GM18951 (cell line): ENCODE data around the gene GRIN3B.

ENCODE experiments used
- POLR2A ChIP-seq: IDR thresholded peaks from 4 replicates; pipeline ENCODE4 v1.6.1; 2011; ENCODE audit warnings: mild to moderate bottlenecking; ENCODE audit not compliant: insufficient read length, insufficient read depth; ENCODE audit errors: extremely low read depth
- in situ Hi-C: fragments of 300-500 bp; cut with MboI; formaldehyde crosslinking; loops from one replicate; pipeline ENCODE4 v1.12.0; 2022; ENCODE audit warnings: low sequenced_read_pairs, mixed read lengths, inconsistent platforms; ENCODE audit not compliant: unreplicated experiment

The GRIN3B gene

GRCh38 chr19:1010586-1011510, 10.6 kb downstream of the GRIN3B start:
- no peak for TF ChIP-seq POLR2A
- in situ Hi-C loops: no loop called here

- no peak for TF ChIP-seq POLR2A
- in situ Hi-C loops: no loop called here
Measured at GRCh38 chr19:1011831-1012333, 11.7 kb downstream of the GRIN3B start.

GRCh38 chr19:1012334-1012733, 12.1 kb downstream of the GRIN3B start:
- in situ Hi-C loops: no loop called here
- no peak for TF ChIP-seq POLR2A

GRCh38 chr19:1013218-1013617, 13.0 kb downstream of the GRIN3B start:
- no peak for TF ChIP-seq POLR2A
- in situ Hi-C loops: no loop called here

- in situ Hi-C loops: no loop called here
- TF ChIP-seq POLR2A: no peak
Measured at GRCh38 chr19:1014161-1015060, 14.2 kb downstream of the GRIN3B start.

GRCh38 chr19:1015061-1015781, 15.0 kb downstream of the GRIN3B start:
- no peak for TF ChIP-seq POLR2A
- in situ Hi-C loops: no loop called here

- in situ Hi-C loops: no loop called here
- no peak for TF ChIP-seq POLR2A
Measured at GRCh38 chr19:1015782-1016646, 15.8 kb downstream of the GRIN3B start.

GRCh38 chr19:1016647-1017114, 16.5 kb downstream of the GRIN3B start:
- no peak for TF ChIP-seq POLR2A
- in situ Hi-C loops: no loop called here

GRCh38 chr19:1017115-1017905, 17.1 kb downstream of the GRIN3B start:
- TF ChIP-seq POLR2A: no peak
- in situ Hi-C loops: no loop called here

- in situ Hi-C loops: no loop called here
- TF ChIP-seq POLR2A: no peak
Measured at GRCh38 chr19:1017906-1018305, 17.7 kb downstream of the GRIN3B start.

- TF ChIP-seq POLR2A: no peak
- in situ Hi-C loops: no loop called here
Measured at GRCh38 chr19:1018393-1018792, 18.2 kb downstream of the GRIN3B start.

GRCh38 chr19:1018932-1019615, 18.9 kb downstream of the GRIN3B start:
- in situ Hi-C loops: no loop called here
- TF ChIP-seq POLR2A: no peak
